Hepatocyte (in vitro differentiated cells): Measurements from ENCODE around the gene GADD45GIP1. TPM values are rescaled to one million over a fixed set of nuclear protein-coding genes. Genes with fewer than 3 reads are reported as not detected.
A peak's percentile ranks its signal among the peaks of the same experiment; 100 is the strongest.

Experiments
- DNase-seq: peaks from one replicate; pipeline ENCODE4 v3.0.0-alpha.2; 2016; ENCODE audit warnings: low spot score
- H2AFZ ChIP-seq: fragments of 200-600 bp; sonication (generic); 2 replicates; pipeline ENCODE4 v1.6.0; 2016; ENCODE audit warnings: antibody characterized with exemption, mild to moderate bottlenecking
- H3K27ac ChIP-seq: fragments of 200-600 bp; sonication (generic); 2 replicates; pipeline ENCODE4 v1.5.1; 2016; ENCODE audit warnings: mild to moderate bottlenecking
- H3K27me3 ChIP-seq: fragments of 200-600 bp; sonication (generic); 2 replicates; pipeline ENCODE4 v1.6.1; 2016
- H3K36me3 ChIP-seq: fragments of 200-600 bp; sonication (generic); replicated peaks from 2 replicates; pipeline ENCODE4 v1.5.1; 2016; ENCODE audit warnings: low read depth; ENCODE audit not compliant: insufficient read depth
- H3K4me1 ChIP-seq: fragments of 200-600 bp; sonication (generic); 2 replicates; pipeline ENCODE4 v1.5.1; 2016; ENCODE audit warnings: mild to moderate bottlenecking, moderate library complexity; ENCODE audit not compliant: insufficient read depth
- H3K4me2 ChIP-seq: fragments of 200-600 bp; sonication (generic); 2 replicates; pipeline ENCODE4 v1.6.0; 2016
- H3K4me3 ChIP-seq: fragments of 200-600 bp; sonication (generic); 2 replicates; pipeline ENCODE4 v1.5.1; 2016; ENCODE audit warnings: mild to moderate bottlenecking
- H3K79me2 ChIP-seq: fragments of 200-600 bp; sonication (generic); 2 replicates; pipeline ENCODE4 v1.6.0; 2017; ENCODE audit warnings: mild to moderate bottlenecking
- H3K9me2 ChIP-seq: fragments of 200-600 bp; sonication (generic); replicated peaks from 2 replicates; pipeline ENCODE4 v1.6.0; 2017; ENCODE audit warnings: mild to moderate bottlenecking; ENCODE audit not compliant: insufficient read depth
- H3K9me3 ChIP-seq: fragments of 200-600 bp; sonication (generic); 2 replicates; pipeline ENCODE4 v1.5.1; 2016; ENCODE audit warnings: low read depth, mild to moderate bottlenecking
- H4K20me1 ChIP-seq: fragments of 200-600 bp; sonication (generic); 2 replicates; pipeline ENCODE4 v1.6.0; 2016; ENCODE audit warnings: mild to moderate bottlenecking; ENCODE audit not compliant: insufficient read depth, poor library complexity, severe bottlenecking
- EZH2 ChIP-seq: fragments of 200-600 bp; sonication (generic); IDR thresholded peaks from 2 replicates; pipeline ENCODE4 v1.6.1; 2016; ENCODE audit warnings: antibody characterized with exemption, mild to moderate bottlenecking, borderline replicate concordance
- EZH2phosphoT487 ChIP-seq: fragments of 200-600 bp; sonication (generic); IDR thresholded peaks from one replicate; pipeline ENCODE4 v1.6.1; 2018; ENCODE audit warnings: antibody characterized with exemption, mild to moderate bottlenecking, low read depth, moderate library complexity; ENCODE audit not compliant: unreplicated experiment, severe bottlenecking
- WGBS: methylation state at CpG from one replicate; pipeline ENCODE4 v1.1.6; 2016; ENCODE audit warnings: low lambda C conversion rate; ENCODE audit errors: missing lambda C conversion rate; 5-methylcytosine and 5-hydroxymethylcytosine counted together
- polyA plus RNA-seq: library from polyadenylated mRNA; unstranded; fragments of >200 nt; fragmentation: Nextera tagmentation; extraction: Ambion mirVana; gene quantifications from 2 replicates; pipeline ENCODE4 v1.2.1, GENCODE V29; 2016
- total RNA-seq: library from RNA; depleted of rRNA; stranded (reverse); fragments of >200 nt; gene quantifications from 2 replicates; pipeline ENCODE4 v1.2.3, GENCODE V29; 2014
- TF ChIP-seq, protein P1 (sequence below): fragments of 200-600 bp; sonication (generic); IDR thresholded peaks from 2 replicates; pipeline ENCODE4 v1.5.1; 2016; ENCODE audit warnings: antibody characterized with exemption, mild to moderate bottlenecking; ENCODE audit not compliant: poor library complexity

The GADD45GIP1 gene
- total and polyA plus RNA-seq, 2 experiments from 2014 or later = 21.0 to 109 TPM

DNA sequence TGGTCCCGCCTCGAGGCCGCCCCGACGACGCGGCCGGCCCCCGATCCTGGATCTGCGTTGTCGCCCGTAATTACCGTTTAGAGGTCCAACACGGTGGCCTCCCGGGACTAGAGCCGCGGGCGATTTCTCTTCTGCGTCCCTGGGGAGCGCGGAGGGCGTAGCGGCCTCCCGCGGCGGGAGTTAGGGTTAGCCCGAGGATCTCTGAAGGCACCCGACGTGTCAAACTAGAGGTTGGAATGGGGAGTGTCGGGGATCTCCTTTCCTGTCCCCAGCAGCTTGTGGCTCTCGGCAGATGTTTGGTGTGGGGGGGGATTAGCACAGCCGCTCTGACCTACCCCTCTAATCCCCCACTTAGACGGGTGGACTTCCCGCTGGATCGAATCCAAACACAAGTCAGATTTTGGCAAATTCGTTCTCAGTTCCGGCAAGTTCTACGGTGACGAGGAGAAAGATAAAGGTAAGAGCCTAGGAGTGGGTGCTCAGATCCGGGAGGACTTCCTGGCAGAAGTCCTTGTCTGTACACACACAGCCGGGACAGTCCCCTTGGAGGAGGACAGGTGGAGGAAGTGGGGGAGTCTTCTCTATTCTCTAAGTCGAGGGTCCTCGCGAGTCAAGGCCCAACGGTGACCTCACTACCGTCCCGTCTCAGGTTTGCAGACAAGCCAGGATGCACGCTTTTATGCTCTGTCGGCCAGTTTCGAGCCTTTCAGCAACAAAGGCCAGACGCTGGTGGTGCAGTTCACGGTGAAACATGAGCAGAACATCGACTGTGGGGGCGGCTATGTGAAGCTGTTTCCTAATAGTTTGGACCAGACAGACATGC, 18.0 kb downstream of the GADD45GIP1 start:
- DNase-seq = peak; percentile 65

DNA sequence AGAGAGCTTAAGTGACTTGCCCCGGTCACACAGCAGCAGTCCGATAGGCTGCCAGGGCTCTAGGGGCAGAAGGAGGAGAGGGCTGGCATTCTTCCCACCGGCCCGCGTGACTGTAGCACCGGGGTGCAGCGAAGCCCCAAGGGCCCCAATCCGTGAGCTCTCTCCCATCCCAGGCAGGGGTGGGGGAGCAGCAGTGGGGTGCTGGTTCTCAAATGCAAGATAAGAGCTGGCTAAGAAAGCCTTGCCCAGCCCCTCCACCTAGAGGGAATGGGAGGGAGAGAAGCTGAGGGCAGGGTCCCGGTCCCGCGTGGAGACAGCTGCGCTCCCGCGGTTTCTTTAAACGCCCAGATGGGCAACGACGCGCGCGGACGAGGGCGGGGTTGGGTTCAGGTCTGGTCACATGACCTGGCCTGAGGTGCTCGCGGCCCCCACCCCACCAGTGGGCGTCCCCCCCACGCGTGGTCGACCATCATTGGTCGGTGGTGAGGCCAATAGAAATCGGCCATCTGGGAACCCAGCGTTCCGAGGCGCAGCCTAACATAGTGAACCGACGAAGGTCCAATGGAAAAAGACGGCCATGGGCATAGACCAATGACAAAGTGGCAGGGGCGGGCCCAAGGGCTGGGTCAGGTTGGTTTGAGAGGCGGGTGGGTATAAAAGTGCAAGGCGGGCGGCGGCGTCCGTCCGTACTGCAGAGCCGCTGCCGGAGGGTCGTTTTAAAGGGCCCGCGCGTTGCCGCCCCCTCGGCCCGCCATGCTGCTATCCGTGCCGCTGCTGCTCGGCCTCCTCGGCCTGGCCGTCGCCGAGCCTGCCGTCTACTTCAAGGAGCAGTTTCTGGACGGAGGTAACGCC, 18.9 kb downstream of the GADD45GIP1 start, which contains the start of gene CALR:
TSS of gene CALR (plus strand) at position 683 of the 852 bp plus-strand sequence. CDS start at position 754, 71 bp downstream.
- H3K9me3 ChIP-seq = no peaks in the 10 kb centered on the region
- H3K4me2 ChIP-seq = peak within 1 kb of the TSS; percentile 90
- no peak for TF ChIP-seq EZH2
- TF ChIP-seq EZH2phosphoT487 = no peak
- TF ChIP-seq, protein P1, sequence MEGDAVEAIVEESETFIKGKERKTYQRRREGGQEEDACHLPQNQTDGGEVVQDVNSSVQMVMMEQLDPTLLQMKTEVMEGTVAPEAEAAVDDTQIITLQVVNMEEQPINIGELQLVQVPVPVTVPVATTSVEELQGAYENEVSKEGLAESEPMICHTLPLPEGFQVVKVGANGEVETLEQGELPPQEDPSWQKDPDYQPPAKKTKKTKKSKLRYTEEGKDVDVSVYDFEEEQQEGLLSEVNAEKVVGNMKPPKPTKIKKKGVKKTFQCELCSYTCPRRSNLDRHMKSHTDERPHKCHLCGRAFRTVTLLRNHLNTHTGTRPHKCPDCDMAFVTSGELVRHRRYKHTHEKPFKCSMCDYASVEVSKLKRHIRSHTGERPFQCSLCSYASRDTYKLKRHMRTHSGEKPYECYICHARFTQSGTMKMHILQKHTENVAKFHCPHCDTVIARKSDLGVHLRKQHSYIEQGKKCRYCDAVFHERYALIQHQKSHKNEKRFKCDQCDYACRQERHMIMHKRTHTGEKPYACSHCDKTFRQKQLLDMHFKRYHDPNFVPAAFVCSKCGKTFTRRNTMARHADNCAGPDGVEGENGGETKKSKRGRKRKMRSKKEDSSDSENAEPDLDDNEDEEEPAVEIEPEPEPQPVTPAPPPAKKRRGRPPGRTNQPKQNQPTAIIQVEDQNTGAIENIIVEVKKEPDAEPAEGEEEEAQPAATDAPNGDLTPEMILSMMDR = no peak
- no peaks in the 10 kb centered on the region for H3K27me3 ChIP-seq
- H2AFZ ChIP-seq = peak within 1 kb of the TSS; percentile 53
- H3K79me2 ChIP-seq = peaks cover 46% of the 10 kb centered on the region
- H3K9me2 ChIP-seq = no peaks in the 10 kb centered on the region
- DNase-seq = peak; percentile 99
- H3K27ac ChIP-seq = peak within 1 kb of the TSS; percentile 81
- no peaks in the 10 kb centered on the region for H3K36me3 ChIP-seq
- peaks cover 36% of the 10 kb centered on the region for H3K4me1 ChIP-seq
- peaks cover 30% of the 10 kb centered on the region for H4K20me1 ChIP-seq
- under 1% methylated on average over 49 of the region's 63 CpGs for WGBS
- H3K4me3 ChIP-seq = peak within 1 kb of the TSS; percentile 56

More for the DNA sequence above, 18.0 kb downstream of the GADD45GIP1 start:
- 1% methylated on average over 54 of the region's 54 CpGs for WGBS
- Histone ChIP-seq H4K20me1 (peaks cover 36% of the 10 kb centered on the region), H3K79me2 (peaks cover 48% of the 10 kb centered on the region), H3K4me1 (peaks cover 43% of the 10 kb centered on the region), H2AFZ (no peak overlapping the region), H3K4me2 (peak overlapping the region; percentile 90), H3K4me3 (peak overlapping the region; percentile 56), H3K27me3 (no peaks in the 10 kb centered on the region), H3K9me3 (no peaks in the 10 kb centered on the region), H3K27ac (peak overlapping the region; percentile 81), H3K36me3 (no peaks in the 10 kb centered on the region), H3K9me2 (no peaks in the 10 kb centered on the region)
- TF ChIP-seq EZH2phosphoT487 = no peak
- TF ChIP-seq EZH2 = no peak
- TF ChIP-seq, protein P1 = peak; percentile 17

DNA sequence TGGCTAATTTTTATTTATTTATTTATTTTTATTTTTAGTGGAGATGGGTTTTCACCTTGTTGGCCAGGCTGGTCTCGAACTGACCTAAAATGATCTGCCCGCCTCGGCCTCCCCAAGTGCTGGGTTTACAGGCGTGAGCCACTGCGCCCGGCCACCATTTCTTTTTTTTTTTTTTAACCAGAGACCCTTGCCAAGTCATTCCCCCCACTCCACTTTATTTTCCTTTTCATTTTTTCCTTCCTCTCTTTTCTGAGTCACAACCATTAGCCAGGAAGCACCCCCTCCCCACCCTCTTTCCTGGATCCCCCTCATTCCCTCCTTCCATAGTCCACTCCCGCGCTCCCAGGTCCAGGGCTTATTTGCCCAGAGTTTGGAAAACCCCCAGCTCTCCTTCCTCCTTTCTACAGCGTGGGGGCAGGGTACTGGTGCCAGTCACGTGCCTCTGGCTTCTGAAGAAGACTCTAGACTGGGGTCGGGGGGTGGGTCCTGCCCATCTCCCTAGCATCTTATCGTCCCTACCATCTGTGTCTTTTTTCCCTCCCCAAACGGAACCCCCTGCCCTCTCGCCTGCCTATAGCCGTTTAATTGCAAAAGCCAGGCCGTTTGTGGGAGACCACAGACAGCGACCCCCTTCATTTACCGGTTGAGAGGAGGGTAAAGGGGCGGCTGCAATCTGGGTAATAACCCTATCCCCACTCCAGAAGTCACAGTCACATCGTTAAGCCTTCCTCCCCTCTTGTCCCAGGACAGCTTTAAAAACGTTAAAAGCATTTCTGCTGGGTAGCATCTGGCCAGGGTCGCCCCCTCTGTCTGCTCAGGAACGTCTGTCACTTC, 19.7 kb downstream of the GADD45GIP1 start:
- Histone ChIP-seq H3K9me3 (no peaks in the 10 kb centered on the region), H3K4me2 (peak overlapping the region; percentile 83), H3K36me3 (no peaks in the 10 kb centered on the region), H3K79me2 (peaks cover 50% of the 10 kb centered on the region), H3K4me3 (peak overlapping the region; percentile 17), H3K27me3 (no peaks in the 10 kb centered on the region), H3K27ac (peak overlapping the region; percentile 30), H3K9me2 (no peaks in the 10 kb centered on the region), H2AFZ (peak overlapping the region; percentile 53), H4K20me1 (peaks cover 28% of the 10 kb centered on the region), H3K4me1 (peaks cover 31% of the 10 kb centered on the region)
- peak; percentile 60 for DNase-seq
- TF ChIP-seq, protein P1 = no peak
- no peak for TF ChIP-seq EZH2
- no peak for TF ChIP-seq EZH2phosphoT487
- WGBS = 32% methylated on average over 23 of the region's 23 CpGs
